ENCODE measurements around the gene CTR9. TPM values are rescaled to one million over a fixed set of nuclear protein-coding genes. Genes with fewer than 3 reads are reported as not detected.

The CTR9 gene
- total and polyA plus RNA-seq, 9 of the 15 experiments (the other 6 are each of a cell fraction or from before 2014, with no cell fraction given), result 25.4 to 79.3 (median 47.3) TPM

DNA sequence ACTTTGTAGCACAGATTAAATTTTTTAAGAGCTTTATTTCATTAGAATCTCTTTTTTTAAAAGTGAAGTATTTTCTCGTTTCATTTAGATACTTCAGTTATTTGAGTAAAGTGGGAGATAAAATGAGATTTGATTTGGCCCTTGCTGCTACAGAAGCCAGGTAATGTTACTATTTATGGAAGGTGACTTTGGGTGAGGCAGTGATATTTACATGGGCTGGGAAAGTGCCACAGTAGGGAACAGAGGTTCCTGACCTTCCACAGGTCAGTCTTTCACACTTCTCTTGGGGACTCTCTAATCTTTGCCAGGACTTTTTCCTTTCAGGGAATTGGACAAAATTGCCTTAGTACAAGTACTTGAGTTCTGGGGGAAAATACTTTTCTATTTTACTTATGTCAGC lies 20.4 kb downstream of the CTR9 start:
- intact Hi-C loops (cut with micrococcal nuclease) (no loop called here), in situ Hi-C loops (cut with MboI) (no loop called here)
- DNase-seq (ENCODE audit: extremely low read depth in 1 of 4, low spot score in 3 of 4) (no peak), FAIRE-seq (no peak), ATAC-seq (no peak)
- H3K27ac ChIP-seq (ENCODE audit: extremely low read depth, low read depth, low read length), result no peak overlapping the region
- BruUV-seq (replicated peaks), result no TSS peak
- H4K20me1 ChIP-seq (replicated peaks; ENCODE audit: control insufficient read depth, insufficient read depth, low read length), result no peaks in the 10 kb centered on the region
- POLR2A ChIA-PET, result interaction anchor here (1.0 to 1.6 kb wide), 3 partner anchors 9 to 21 kb away, joined by 4 to 7 read pairs (median 5); partner anchors contain the start of gene CTR9
- CTCF ChIA-PET (ENCODE audit: low intra/inter-chr PET ratio), result interaction anchor here (1.0 to 2.0 kb wide), 3 partner anchors 11 to 1016 kb away, joined by 3 to 4 read pairs (median 4); no protein-coding TSS in a partner anchor
- TF ChIP-seq CHCHD3 (CRISPR knock-in tag; IDR thresholded peaks at IDR 0.05) (no peak), MYC (IDR thresholded peaks at IDR 0.05; ENCODE audit: low read depth, low read length) (no peak), MYC (CRISPR knock-in tag; IDR thresholded peaks at IDR 0.05; ENCODE audit: borderline replicate concordance, low read depth) (no peak), ZC3H11A (IDR thresholded peaks at IDR 0.05; ENCODE audit: low read depth, low read length) (no peak)
- TF ChIP-seq, protein P1, sequence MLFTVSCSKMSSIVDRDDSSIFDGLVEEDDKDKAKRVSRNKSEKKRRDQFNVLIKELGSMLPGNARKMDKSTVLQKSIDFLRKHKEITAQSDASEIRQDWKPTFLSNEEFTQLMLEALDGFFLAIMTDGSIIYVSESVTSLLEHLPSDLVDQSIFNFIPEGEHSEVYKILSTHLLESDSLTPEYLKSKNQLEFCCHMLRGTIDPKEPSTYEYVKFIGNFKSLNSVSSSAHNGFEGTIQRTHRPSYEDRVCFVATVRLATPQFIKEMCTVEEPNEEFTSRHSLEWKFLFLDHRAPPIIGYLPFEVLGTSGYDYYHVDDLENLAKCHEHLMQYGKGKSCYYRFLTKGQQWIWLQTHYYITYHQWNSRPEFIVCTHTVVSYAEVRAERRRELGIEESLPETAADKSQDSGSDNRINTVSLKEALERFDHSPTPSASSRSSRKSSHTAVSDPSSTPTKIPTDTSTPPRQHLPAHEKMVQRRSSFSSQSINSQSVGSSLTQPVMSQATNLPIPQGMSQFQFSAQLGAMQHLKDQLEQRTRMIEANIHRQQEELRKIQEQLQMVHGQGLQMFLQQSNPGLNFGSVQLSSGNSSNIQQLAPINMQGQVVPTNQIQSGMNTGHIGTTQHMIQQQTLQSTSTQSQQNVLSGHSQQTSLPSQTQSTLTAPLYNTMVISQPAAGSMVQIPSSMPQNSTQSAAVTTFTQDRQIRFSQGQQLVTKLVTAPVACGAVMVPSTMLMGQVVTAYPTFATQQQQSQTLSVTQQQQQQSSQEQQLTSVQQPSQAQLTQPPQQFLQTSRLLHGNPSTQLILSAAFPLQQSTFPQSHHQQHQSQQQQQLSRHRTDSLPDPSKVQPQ (CRISPR knock-in tag; IDR thresholded peaks at IDR 0.05; ENCODE audit: borderline replicate concordance), result no peak
- TF ChIP-seq, protein P2, sequence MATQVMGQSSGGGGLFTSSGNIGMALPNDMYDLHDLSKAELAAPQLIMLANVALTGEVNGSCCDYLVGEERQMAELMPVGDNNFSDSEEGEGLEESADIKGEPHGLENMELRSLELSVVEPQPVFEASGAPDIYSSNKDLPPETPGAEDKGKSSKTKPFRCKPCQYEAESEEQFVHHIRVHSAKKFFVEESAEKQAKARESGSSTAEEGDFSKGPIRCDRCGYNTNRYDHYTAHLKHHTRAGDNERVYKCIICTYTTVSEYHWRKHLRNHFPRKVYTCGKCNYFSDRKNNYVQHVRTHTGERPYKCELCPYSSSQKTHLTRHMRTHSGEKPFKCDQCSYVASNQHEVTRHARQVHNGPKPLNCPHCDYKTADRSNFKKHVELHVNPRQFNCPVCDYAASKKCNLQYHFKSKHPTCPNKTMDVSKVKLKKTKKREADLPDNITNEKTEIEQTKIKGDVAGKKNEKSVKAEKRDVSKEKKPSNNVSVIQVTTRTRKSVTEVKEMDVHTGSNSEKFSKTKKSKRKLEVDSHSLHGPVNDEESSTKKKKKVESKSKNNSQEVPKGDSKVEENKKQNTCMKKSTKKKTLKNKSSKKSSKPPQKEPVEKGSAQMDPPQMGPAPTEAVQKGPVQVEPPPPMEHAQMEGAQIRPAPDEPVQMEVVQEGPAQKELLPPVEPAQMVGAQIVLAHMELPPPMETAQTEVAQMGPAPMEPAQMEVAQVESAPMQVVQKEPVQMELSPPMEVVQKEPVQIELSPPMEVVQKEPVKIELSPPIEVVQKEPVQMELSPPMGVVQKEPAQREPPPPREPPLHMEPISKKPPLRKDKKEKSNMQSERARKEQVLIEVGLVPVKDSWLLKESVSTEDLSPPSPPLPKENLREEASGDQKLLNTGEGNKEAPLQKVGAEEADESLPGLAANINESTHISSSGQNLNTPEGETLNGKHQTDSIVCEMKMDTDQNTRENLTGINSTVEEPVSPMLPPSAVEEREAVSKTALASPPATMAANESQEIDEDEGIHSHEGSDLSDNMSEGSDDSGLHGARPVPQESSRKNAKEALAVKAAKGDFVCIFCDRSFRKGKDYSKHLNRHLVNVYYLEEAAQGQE (IDR thresholded peaks at IDR 0.05; ENCODE audit: borderline replicate concordance), result no peak
- TF ChIP-seq, protein P2 (CRISPR knock-in tag; IDR thresholded peaks at IDR 0.05; ENCODE audit: low read depth), result no peak
- no peaks in the 10 kb centered on the region for H3K4me1 ChIP-seq (replicated peaks in 1 of 2; ENCODE audit: control insufficient read depth in 2 of 2, insufficient read depth in 2 of 2, low read length in 2 of 2)
- H3K79me2 ChIP-seq (ENCODE audit: control insufficient read depth, insufficient read depth, low read length), result no peaks in the 10 kb centered on the region
- no peak overlapping the region for H3K4me2 ChIP-seq (ENCODE audit: insufficient read depth, low read length)
- no peaks in the 10 kb centered on the region for H3K9me1 ChIP-seq (ENCODE audit: control insufficient read depth, insufficient read depth, low read length)
- H3K36me3 ChIP-seq (ENCODE audit: control insufficient read depth, insufficient read depth, low read length), result peaks cover 25% of the 10 kb centered on the region
- no peaks in the 10 kb centered on the region for H3K27me3 ChIP-seq (ENCODE audit: control insufficient read depth in 2 of 2, insufficient read depth in 2 of 2, low read length in 2 of 2)
- no peaks in the 10 kb centered on the region for H3K9me3 ChIP-seq (replicated peaks; ENCODE audit: control insufficient read depth, insufficient read depth, low read depth, low read length)
- no peak overlapping the region for H3K9ac ChIP-seq (ENCODE audit: insufficient read depth in 1 of 2, low read depth in 2 of 2, low read length in 2 of 2)
- 89% methylated on average over 1 of the region's 1 CpG for WGBS (ENCODE audit: insufficient coverage, low coverage, missing lambda C conversion rate)
- H2AFZ ChIP-seq (ENCODE audit: low read depth, low read length), result no peak overlapping the region
- no peak overlapping the region for H3K4me3 ChIP-seq
